PC-9 (cell line): ENCODE data around the gene ERBB4. TPM values are rescaled to one million over a fixed set of nuclear protein-coding genes. Genes with fewer than 3 reads are reported as not detected.

ENCODE experiments used
- BruUV-seq: library from RNA; stranded (reverse); fragments of 400-500 nt; replicated peaks from 2 replicates; lab custom pipeline; 2021; lab: Mats Ljungman, UMichigan
- CTCF ChIA-PET: fragments of 300-600 bp; sonication (Branson Sonifier 250); formaldehyde crosslinking; loops from one replicate; lab custom pipeline; 2022; ENCODE audit warnings: antibody characterized with exemption; lab: Charles Lee
- POLR2A ChIA-PET: fragments of 300-600 bp; sonication (Branson Sonifier 250); formaldehyde crosslinking; loops from one replicate; lab custom pipeline; 2022; ENCODE audit warnings: antibody characterized with exemption; ENCODE audit not compliant: unreplicated experiment; lab: Charles Lee
- DNase-seq, 2 experiments: peaks; one replicate each; pipeline versions ENCODE4 v3.0.0 to v3.0.0-alpha.2; 2015 to 2022; ENCODE audit warnings: mixed read lengths in 1 of 2
- H2AFZ ChIP-seq: fragments of 200-600 bp; sonication (generic); 2 replicates; pipeline ENCODE4 v1.8.1; 2017; ENCODE audit warnings: antibody characterized with exemption
- H3F3A ChIP-seq: fragments of 200-600 bp; sonication (generic); 2 replicates; pipeline ENCODE4 v1.8.1; 2017; ENCODE audit warnings: antibody characterized with exemption, mild to moderate bottlenecking, low read depth; ENCODE audit not compliant: insufficient read depth
- H3K27ac ChIP-seq: fragments of 200-600 bp; sonication (generic); 2 replicates; pipeline ENCODE4 v1.6.1; 2016; ENCODE audit warnings: mixed run types
- H3K27me3 ChIP-seq: fragments of 200-600 bp; sonication (generic); 2 replicates; pipeline ENCODE4 v1.6.1; 2016; ENCODE audit warnings: low read depth, mixed run types; ENCODE audit not compliant: insufficient read depth
- H3K36me3 ChIP-seq: fragments of 200-600 bp; sonication (generic); 2 replicates; pipeline ENCODE4 v1.6.1; 2016; ENCODE audit warnings: low read depth, mixed run types
- H3K4me1 ChIP-seq: fragments of 200-600 bp; sonication (generic); replicated peaks from 2 replicates; pipeline ENCODE4 v1.6.1; 2016; ENCODE audit warnings: mixed run types; ENCODE audit not compliant: insufficient read depth
- H3K4me2 ChIP-seq: fragments of 200-600 bp; sonication (generic); 2 replicates; pipeline ENCODE4 v1.6.1; 2017; ENCODE audit warnings: mixed run types
- H3K4me3 ChIP-seq: fragments of 200-600 bp; sonication (generic); 2 replicates; pipeline ENCODE4 v1.6.1; 2016; ENCODE audit warnings: mixed run types
- H3K79me2 ChIP-seq: fragments of 200-600 bp; sonication (generic); 2 replicates; pipeline ENCODE4 v1.6.1; 2017; ENCODE audit warnings: low read depth, mixed run types
- H3K9me2 ChIP-seq: fragments of 200-600 bp; sonication (generic); 2 replicates; pipeline ENCODE4 v1.8.1; 2017; ENCODE audit warnings: mild to moderate bottlenecking; ENCODE audit not compliant: insufficient read depth
- H3K9me3 ChIP-seq: fragments of 200-600 bp; sonication (generic); 2 replicates; pipeline ENCODE4 v1.8.1; 2016; ENCODE audit warnings: low read depth; ENCODE audit not compliant: insufficient read depth
- H4K20me1 ChIP-seq: fragments of 200-600 bp; sonication (generic); 2 replicates; pipeline ENCODE4 v1.8.1; 2017; ENCODE audit not compliant: insufficient read depth
- CTCF ChIP-seq: fragments of 200-600 bp; sonication (generic); conservative IDR thresholded peaks from 2 replicates; pipeline ENCODE4 v1.6.1; 2017; ENCODE audit warnings: mixed run types, antibody characterized with exemption, mild to moderate bottlenecking, moderate library complexity
- EZH2 ChIP-seq: fragments of 200-600 bp; sonication (generic); IDR thresholded peaks from 2 replicates; pipeline ENCODE4 v1.8.0; 2017; ENCODE audit warnings: antibody characterized with exemption, low read depth
- intact Hi-C: fragments of 100-400 bp; cut with micrococcal nuclease; formaldehyde crosslinking; loops from one replicate; pipeline ENCODE4 v1.10.0; 2022; ENCODE audit not compliant: unreplicated experiment
- total RNA-seq: library from RNA; stranded (reverse); gene quantifications from 2 replicates; pipeline ENCODE4 v1.2.3, GENCODE V29; 2021

ERBB4 gene
- total RNA-seq, 1 experiment from 2014 or later: not detected

DNA sequence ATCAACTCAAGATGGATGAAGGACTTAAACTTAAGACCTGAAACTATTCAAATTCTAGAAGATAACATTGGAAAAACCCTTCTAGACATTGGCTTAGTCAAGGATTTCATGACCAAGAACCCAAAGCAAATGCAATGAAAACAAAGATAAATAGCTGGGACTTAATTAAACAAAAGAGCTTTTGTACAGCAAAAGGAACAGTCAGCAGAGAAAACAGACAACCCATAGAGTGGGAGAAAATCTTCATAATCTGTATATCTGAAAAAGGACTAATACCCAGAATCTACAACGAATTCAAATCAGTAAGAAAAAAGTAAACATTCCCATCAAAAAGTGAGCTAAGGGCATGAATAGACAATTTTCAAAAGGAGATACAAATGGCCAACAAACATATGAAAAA is 171.2 kb downstream of the ERBB4 start:
- BruUV-seq: no TSS peak
- CTCF ChIA-PET: no interaction called here
- POLR2A ChIA-PET: no interaction called here
- no peaks in the 10 kb centered on the region for H3K9me2 ChIP-seq
- no peaks in the 10 kb centered on the region for H3F3A ChIP-seq
- no peak overlapping the region for H3K27ac ChIP-seq
- H4K20me1 ChIP-seq: no peaks in the 10 kb centered on the region
- intact Hi-C loops: no loop called here
- H3K4me3 ChIP-seq: no peak overlapping the region
- H3K27me3 ChIP-seq: no peaks in the 10 kb centered on the region
- H3K4me2 ChIP-seq: no peak overlapping the region
- TF ChIP-seq EZH2: no peak
- no peak for TF ChIP-seq CTCF
- no peaks in the 10 kb centered on the region for H3K4me1 ChIP-seq
- no peaks in the 10 kb centered on the region for H3K36me3 ChIP-seq
- H3K79me2 ChIP-seq: no peaks in the 10 kb centered on the region
- no peak for DNase-seq
- H2AFZ ChIP-seq: no peak overlapping the region
- H3K9me3 ChIP-seq: no peaks in the 10 kb centered on the region

DNA sequence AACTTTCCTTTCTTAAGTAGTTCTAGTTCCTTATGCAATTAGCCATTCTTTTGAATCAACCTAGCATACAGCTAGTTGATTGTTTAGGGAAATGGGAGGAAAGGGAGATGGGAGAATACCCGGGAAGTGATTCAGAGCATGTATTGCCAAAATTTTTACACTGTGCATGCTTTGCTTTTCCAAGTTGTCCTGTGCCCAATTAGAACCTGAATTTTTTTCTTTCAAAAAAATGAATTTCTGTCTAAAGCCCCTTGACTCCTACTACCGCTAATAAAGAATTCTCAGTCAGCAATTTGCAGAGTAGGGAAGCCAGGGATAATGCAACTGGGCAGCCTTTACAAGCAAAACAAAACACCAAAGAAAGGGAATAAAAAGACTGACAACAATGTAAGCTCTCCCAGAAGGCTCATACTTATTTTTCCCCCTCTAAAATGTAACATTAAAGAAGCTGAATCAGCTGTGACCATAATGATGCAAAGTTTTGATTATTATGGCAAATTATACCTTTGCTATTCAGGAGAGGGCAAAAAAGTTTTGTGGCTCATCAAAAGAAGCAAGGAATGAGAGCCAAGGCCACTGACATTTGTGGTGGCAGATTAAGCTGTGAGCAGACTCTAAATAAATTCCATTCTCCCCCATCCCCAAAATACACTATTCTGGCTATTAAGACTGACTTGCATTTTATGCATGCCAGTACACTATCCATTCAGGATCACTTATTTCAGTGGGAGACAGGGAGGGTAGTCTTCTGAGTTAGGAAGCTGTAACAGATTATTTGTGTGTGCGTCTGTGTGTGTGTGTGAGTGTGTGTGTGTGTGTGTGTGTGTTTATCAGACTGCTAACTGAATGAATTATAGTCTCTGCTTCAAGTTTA is 174.3 kb downstream of the ERBB4 start:
- POLR2A ChIA-PET: no interaction called here
- H2AFZ ChIP-seq: no peak overlapping the region
- BruUV-seq: no TSS peak
- H4K20me1 ChIP-seq: no peaks in the 10 kb centered on the region
- CTCF ChIA-PET: no interaction called here
- H3K79me2 ChIP-seq: no peaks in the 10 kb centered on the region
- H3K9me2 ChIP-seq: no peaks in the 10 kb centered on the region
- H3F3A ChIP-seq: no peaks in the 10 kb centered on the region
- no peaks in the 10 kb centered on the region for H3K36me3 ChIP-seq
- H3K27me3 ChIP-seq: no peaks in the 10 kb centered on the region
- TF ChIP-seq EZH2 (no peak), CTCF (no peak)
- no peak overlapping the region for H3K27ac ChIP-seq
- no peaks in the 10 kb centered on the region for H3K9me3 ChIP-seq
- H3K4me2 ChIP-seq: no peak overlapping the region
- intact Hi-C loops: no loop called here
- no peaks in the 10 kb centered on the region for H3K4me1 ChIP-seq
- no peak for DNase-seq
- no peak overlapping the region for H3K4me3 ChIP-seq

GRCh38 chr2:212361174-212361756 is 177.3 kb downstream of the ERBB4 start:
- no peak overlapping the region for H2AFZ ChIP-seq
- intact Hi-C loops: no loop called here
- no peak overlapping the region for H3K4me2 ChIP-seq
- H3K9me3 ChIP-seq: no peaks in the 10 kb centered on the region
- H3K36me3 ChIP-seq: no peaks in the 10 kb centered on the region
- no peaks in the 10 kb centered on the region for H3K79me2 ChIP-seq
- DNase-seq: no peak
- no TSS peak for BruUV-seq
- no peak overlapping the region for H3K27ac ChIP-seq
- ChIA-PET CTCF (no interaction called here), POLR2A (no interaction called here)
- no peaks in the 10 kb centered on the region for H3K4me1 ChIP-seq
- TF ChIP-seq EZH2: no peak
- TF ChIP-seq CTCF: no peak
- no peaks in the 10 kb centered on the region for H3F3A ChIP-seq
- no peaks in the 10 kb centered on the region for H4K20me1 ChIP-seq
- H3K9me2 ChIP-seq: no peaks in the 10 kb centered on the region
- H3K27me3 ChIP-seq: no peaks in the 10 kb centered on the region
- no peak overlapping the region for H3K4me3 ChIP-seq
